ENCODE data around the gene CDKN2AIPNL. TPM values are rescaled to one million over a fixed set of nuclear protein-coding genes. Genes with fewer than 3 reads are reported as not detected.

Gene CDKN2AIPNL
- total RNA-seq, 1 experiment from 2014 or later, result 60.5 TPM

- no peak overlapping the region for H3K4me3 ChIP-seq (ENCODE audit: low read depth, low read length, poor library complexity, severe bottlenecking)
- ChIA-PET CTCF (no interaction called here), POLR2A (ENCODE audit: low non-redundant PET) (no interaction called here)
- H3K9me3 ChIP-seq (ENCODE audit: low read depth, low read length, poor library complexity, severe bottlenecking), result no peaks in the 10 kb centered on the region
- BruUV-seq (replicated peaks), result no TSS peak
- H3K27me3 ChIP-seq (replicated peaks; ENCODE audit: insufficient read depth, low read depth, low read length, poor library complexity), result no peaks in the 10 kb centered on the region
- H3K4me1 ChIP-seq (ENCODE audit: insufficient read depth, low read length, poor library complexity, severe bottlenecking), result no peaks in the 10 kb centered on the region
- no peaks in the 10 kb centered on the region for H3K36me3 ChIP-seq (ENCODE audit: insufficient read depth, low read length, poor library complexity, severe bottlenecking)
- no peak overlapping the region for H3K27ac ChIP-seq (ENCODE audit: low read depth, low read length, poor library complexity, severe bottlenecking)
- peak; percentile 50 for DNase-seq (ENCODE audit: low spot score)
- intact Hi-C loops (cut with micrococcal nuclease; ENCODE audit: unreplicated experiment), result no loop called here
- TF ChIP-seq EZH2 (IDR thresholded peaks at IDR 0.05; ENCODE audit: borderline replicate concordance, low read depth, low read length, poor library complexity, severe bottlenecking) (no peak), CTCF (conservative IDR thresholded peaks at IDR 0.05; ENCODE audit: low read depth, low read length) (no peak)
Observed at GRCh38 chr5:134451936-134452505, 40.3 kb upstream of the CDKN2AIPNL start.

DNA sequence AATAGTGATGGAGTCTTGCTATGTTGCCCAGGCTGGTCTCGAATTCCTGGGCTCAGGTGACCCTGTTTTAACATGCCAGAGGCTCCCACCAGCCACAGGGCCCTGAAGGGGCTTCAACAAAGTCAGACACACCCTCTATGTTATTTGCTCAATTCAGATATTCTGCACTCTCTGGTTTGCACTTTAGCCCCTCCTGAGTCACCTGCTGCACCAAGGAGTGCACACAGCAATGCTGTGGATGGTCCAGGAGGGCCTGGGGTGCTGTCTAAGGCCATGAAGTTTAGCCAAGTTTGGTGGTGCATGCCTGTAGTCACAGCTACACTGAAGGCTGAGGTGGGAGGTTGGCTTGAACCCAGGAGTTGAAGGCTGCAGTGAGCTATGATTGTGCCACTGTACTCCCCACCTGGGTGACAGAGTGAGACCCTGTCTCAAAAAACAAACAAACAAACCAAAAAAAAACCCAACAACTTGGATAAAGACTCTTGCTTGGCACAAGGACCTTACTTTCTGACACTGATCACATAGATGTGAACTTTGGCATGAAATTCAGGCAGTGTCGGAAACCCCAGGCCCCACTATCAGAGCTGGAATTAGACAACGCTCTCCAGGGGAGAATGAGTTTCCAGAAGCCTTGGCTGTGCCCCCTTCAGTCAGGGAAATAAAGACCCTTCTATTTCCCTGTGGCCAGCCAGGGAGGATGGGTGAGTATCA is 39.7 kb upstream of the CDKN2AIPNL start:
- H3K9me3 ChIP-seq (ENCODE audit: low read depth, low read length, poor library complexity, severe bottlenecking), result no peaks in the 10 kb centered on the region
- ChIA-PET POLR2A (ENCODE audit: low non-redundant PET) (no interaction called here), CTCF (no interaction called here)
- no peak overlapping the region for H3K27ac ChIP-seq (ENCODE audit: low read depth, low read length, poor library complexity, severe bottlenecking)
- TF ChIP-seq EZH2 (IDR thresholded peaks at IDR 0.05; ENCODE audit: borderline replicate concordance, low read depth, low read length, poor library complexity, severe bottlenecking), result no peak
- no peak for TF ChIP-seq CTCF (conservative IDR thresholded peaks at IDR 0.05; ENCODE audit: low read depth, low read length)
- no peaks in the 10 kb centered on the region for H3K36me3 ChIP-seq (ENCODE audit: insufficient read depth, low read length, poor library complexity, severe bottlenecking)
- H3K4me1 ChIP-seq (ENCODE audit: insufficient read depth, low read length, poor library complexity, severe bottlenecking), result no peaks in the 10 kb centered on the region
- no peaks in the 10 kb centered on the region for H3K27me3 ChIP-seq (replicated peaks; ENCODE audit: insufficient read depth, low read depth, low read length, poor library complexity)
- no peak overlapping the region for H3K4me3 ChIP-seq (ENCODE audit: low read depth, low read length, poor library complexity, severe bottlenecking)
- intact Hi-C loops (cut with micrococcal nuclease; ENCODE audit: unreplicated experiment), result no loop called here
- DNase-seq (ENCODE audit: low spot score), result no peak
- no TSS peak for BruUV-seq (replicated peaks)

DNA sequence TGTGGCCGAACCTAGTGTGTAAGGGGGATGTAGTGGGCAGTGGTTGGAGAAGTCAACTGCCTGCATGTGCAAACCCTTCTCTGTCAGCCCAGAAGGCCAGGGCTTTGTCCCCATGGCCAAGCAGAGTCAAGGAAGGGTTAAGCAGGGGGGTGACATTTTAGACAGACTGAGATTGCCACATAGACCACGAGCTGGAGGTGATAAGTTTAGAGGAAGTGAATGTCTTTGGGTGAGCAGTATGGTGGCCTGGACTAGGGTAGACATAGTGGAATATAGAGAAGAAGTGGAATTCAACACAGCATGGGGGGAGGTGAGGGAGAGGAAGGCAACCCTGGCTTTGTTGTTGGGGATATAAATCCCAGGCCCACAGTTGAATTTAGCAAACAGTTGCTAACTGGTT is 38.7 kb upstream of the CDKN2AIPNL start:
- Histone ChIP-seq H3K9me3 (ENCODE audit: low read depth, low read length, poor library complexity, severe bottlenecking) (no peaks in the 10 kb centered on the region), H3K36me3 (ENCODE audit: insufficient read depth, low read length, poor library complexity, severe bottlenecking) (no peaks in the 10 kb centered on the region), H3K4me3 (ENCODE audit: low read depth, low read length, poor library complexity, severe bottlenecking) (no peak overlapping the region), H3K4me1 (ENCODE audit: insufficient read depth, low read length, poor library complexity, severe bottlenecking) (no peaks in the 10 kb centered on the region), H3K27me3 (replicated peaks; ENCODE audit: insufficient read depth, low read depth, low read length, poor library complexity) (no peaks in the 10 kb centered on the region), H3K27ac (ENCODE audit: low read depth, low read length, poor library complexity, severe bottlenecking) (no peak overlapping the region)
- TF ChIP-seq EZH2 (IDR thresholded peaks at IDR 0.05; ENCODE audit: borderline replicate concordance, low read depth, low read length, poor library complexity, severe bottlenecking) (no peak), CTCF (conservative IDR thresholded peaks at IDR 0.05; ENCODE audit: low read depth, low read length) (no peak)
- DNase-seq (ENCODE audit: low spot score), result no peak
- ChIA-PET CTCF (no interaction called here), POLR2A (ENCODE audit: low non-redundant PET) (no interaction called here)
- BruUV-seq (replicated peaks), result no TSS peak
- intact Hi-C loops (cut with micrococcal nuclease; ENCODE audit: unreplicated experiment), result no loop called here

All from A673 (cell line).